ENCODE results near the gene CLCN4.

CLCN4 gene

GRCh38 chrX:10129229-10129628 is 27.5 kb upstream of the CLCN4 start:
- no peak for DNase-seq (ENCODE audit: low read depth in 2 of 2, low spot score in 1 of 2)

DNA sequence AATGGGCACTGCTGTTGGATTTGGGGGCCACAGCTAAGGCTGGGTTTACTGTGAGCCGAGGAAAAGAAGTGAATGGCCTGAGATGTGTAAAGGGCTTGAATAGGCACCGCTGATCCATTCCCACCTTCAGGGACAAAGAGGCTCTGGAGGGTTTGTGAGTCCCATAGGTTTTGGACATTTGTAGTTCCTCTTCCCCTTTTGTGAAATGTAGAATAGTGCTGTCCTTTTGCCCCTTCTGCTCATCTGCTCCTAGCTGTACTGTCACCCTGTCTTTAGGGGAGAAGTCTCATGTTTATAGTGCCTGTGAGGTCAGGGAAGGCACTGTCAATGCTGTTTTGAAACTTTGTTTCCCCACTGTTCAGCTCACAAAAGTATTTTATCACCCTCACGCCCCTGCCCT is 26.4 kb upstream of the CLCN4 start:
- no peak for DNase-seq (ENCODE audit: low read depth in 2 of 2, low spot score in 1 of 2)

GRCh38 chrX:10133980-10134676 is 22.6 kb upstream of the CLCN4 start:
- no peak for DNase-seq (ENCODE audit: low read depth in 2 of 2, low spot score in 1 of 2)

GRCh38 chrX:10134921-10135320 is 21.9 kb upstream of the CLCN4 start:
- DNase-seq (ENCODE audit: low read depth in 2 of 2, low spot score in 1 of 2), result no peak

DNA sequence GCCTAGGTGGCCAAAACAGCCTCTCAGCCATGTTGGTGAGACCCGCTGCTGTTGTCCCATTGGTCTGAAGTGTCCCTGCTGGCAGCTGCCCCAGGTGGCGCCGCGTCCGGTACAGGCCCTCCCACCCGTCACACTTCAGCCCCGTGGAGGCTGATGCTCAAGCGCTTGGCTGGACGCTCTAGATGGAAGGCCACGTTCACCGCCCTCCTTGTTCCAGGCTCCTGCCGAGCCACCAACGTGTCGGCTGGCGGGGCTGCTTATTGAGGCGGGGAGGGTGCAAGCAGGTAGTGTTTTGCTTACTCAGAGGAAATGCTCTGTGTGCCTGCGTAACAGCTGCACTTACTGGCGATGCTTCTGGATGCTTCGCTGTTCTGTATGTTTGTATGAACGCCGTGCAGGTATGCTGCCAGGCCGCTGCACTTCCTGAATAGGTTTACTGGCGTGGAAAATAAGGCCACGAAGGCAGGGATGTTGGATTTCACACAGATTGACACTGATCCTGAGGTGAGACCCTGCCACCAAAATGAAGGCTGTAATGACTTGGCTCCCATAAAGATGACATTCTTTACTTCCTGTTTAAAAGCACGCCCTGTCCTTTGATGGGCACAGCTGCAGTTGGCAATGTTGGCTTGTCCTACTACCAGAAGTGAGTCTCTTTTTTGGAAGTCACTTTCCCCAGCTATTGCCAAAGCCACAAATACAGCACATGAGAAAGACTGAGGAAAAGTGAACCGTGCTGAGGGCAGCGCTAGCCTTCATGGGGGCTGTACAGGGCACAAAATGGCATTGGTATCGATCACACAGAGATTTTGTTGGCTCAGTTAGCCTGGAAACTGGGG is 21.0 kb upstream of the CLCN4 start:
- no peak for DNase-seq (ENCODE audit: low read depth in 2 of 2, low spot score in 1 of 2)

DNA sequence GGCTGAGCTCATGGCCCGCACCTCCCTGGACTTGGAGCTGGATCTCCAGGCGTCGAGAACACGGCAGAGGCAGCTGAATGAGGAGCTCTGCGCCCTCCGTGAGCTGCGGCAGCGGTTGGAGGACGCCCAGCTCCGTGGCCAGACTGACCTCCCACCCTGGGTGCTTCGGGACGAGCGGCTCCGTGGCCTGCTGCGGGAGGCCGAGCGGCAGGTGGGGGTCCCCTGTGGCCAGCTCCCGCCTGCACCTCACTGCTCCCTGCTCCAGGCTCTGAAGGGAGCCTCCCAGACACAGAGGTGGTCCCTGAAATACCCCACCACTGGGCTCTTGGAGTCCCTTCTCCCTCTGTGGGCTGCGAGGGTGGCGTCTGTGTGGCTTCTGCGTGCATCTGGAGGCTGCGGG is 18.0 kb upstream of the CLCN4 start:
- DNase-seq (ENCODE audit: low read depth in 2 of 2, low spot score in 1 of 2), result no peak

DNA sequence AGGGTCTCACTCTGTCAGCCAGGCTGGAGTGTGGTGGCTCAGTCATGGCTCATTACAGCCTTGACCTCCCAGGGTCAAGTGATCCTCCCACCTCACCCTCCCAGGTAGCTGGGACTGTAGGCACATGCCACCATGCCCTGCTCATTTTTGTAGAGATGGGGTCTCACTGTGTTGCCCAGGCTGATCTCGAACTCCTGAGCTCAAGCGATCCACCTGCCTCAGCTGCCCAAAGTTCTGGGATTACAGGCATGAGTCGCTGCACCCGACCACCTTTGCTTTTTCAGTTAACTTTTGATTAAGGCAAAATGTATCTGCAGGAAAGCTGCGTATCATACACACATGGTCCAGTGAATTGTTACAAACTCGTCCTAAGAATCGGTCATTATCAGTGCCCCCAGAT is 16.5 kb upstream of the CLCN4 start:
- DNase-seq (ENCODE audit: low read depth in 2 of 2, low spot score in 1 of 2), result no peak

- DNase-seq (ENCODE audit: low read depth in 2 of 2, low spot score in 1 of 2), result no peak
These were observed 14.7 kb upstream of the CLCN4 start for GRCh38 chrX:10142041-10142599.

GRCh38 chrX:10143071-10143983 is 13.4 kb upstream of the CLCN4 start:
- no peak for DNase-seq (ENCODE audit: low read depth in 2 of 2, low spot score in 1 of 2)

DNA sequence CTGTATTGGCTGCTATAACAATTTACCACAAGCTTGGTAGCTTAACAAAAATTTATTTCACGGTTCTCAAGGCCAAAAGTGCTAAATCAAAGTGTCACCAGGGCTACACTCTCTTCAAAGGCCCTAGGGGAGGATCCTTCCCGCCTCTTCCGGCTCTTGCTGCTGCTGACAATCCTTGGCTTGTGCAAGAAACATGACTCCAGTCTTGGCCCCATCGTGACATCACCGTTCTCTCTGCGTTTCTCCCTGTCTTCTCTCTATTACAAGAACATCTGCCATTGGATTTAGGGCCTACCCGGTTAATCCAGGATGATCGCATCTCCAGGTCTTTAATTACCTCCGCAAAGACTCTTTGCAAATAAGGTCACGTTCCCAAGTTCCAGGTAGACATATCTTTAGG is 10.4 kb upstream of the CLCN4 start:
- DNase-seq (ENCODE audit: low read depth in 2 of 2, low spot score in 1 of 2), result no peak

GRCh38 chrX:10152086-10152485 is 4.7 kb upstream of the CLCN4 start:
- DNase-seq (ENCODE audit: low read depth in 2 of 2, low spot score in 1 of 2), result no peak

DNA sequence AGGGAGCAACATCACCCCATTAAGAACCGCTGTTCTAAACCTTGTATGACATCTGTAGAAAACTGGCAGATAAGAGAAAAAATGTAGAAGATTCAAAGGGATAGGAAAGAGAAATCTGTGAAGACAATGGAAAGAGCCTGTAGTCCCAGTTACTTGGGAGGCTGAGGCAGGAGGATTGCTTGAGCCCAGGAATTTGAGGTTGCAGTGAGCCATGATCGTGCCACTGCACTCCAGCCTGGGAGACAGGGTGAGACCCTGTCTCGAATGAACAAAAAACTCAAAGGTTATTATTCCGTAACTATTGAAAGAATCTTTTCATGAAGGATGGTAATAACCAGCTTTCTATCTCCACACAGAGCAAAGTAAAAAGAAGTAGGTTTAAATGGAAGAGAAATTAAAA is 1.6 kb upstream of the CLCN4 start:
- no peak for DNase-seq (ENCODE audit: low read depth in 2 of 2, low spot score in 1 of 2)

- DNase-seq (ENCODE audit: low read depth in 2 of 2, low spot score in 1 of 2), result no peak
These were observed 212 bp downstream of the CLCN4 start for GRCh38 chrX:10157032-10157341.

- DNase-seq (ENCODE audit: low read depth in 2 of 2, low spot score in 1 of 2), result no peak
These were observed 768 bp downstream of the CLCN4 start for GRCh38 chrX:10157543-10157942.

- no peak for DNase-seq (ENCODE audit: low read depth in 2 of 2, low spot score in 1 of 2)
These were observed 1.7 kb downstream of the CLCN4 start for GRCh38 chrX:10158279-10159144.

- DNase-seq (ENCODE audit: low read depth in 2 of 2, low spot score in 1 of 2), result no peak
These were observed 2.3 kb downstream of the CLCN4 start for GRCh38 chrX:10159145-10159468.

DNA sequence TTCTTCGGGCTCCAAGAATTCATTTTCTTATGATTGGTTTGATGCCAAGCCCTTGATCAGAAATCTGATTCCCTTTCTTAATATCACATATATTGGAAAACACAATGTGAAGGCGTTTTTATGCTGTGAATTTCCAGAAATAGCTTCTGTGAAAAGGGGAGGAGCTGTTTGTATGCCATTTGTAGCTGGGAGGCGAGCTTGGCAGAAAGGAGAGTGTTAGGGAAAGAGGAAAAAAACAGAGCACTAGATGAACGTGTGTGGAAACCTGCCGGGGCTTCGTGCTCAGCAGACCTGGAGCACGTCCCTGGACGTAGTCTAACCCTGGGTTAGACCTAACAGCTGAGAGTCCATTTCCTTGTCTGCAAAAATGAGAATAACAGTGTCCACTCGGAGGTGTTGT is 3.4 kb downstream of the CLCN4 start:
- DNase-seq (ENCODE audit: low read depth in 2 of 2, low spot score in 1 of 2), result no peak

DNA sequence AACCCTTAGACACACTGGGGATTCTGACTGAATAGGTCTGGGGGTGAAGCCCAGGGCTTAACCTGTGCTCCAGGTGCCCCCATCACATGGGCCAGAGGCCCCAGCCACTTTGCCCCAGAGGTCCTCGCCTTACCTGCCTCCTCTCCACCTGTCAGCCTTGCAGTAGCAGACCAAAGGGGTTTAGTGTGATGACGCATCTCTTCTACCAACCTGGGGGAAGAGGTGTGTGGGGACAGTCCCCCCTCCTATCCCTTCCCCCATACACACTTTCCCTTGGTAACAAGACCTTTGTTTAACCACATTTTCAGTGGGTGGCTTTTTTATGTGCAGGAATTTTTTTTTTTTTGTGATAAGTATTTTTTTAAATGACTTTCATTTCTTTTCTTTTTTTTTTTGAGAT is 6.3 kb downstream of the CLCN4 start:
- no peak for DNase-seq (ENCODE audit: low read depth in 2 of 2, low spot score in 1 of 2)

- no peak for DNase-seq (ENCODE audit: low read depth in 2 of 2, low spot score in 1 of 2)
These were observed 8.1 kb downstream of the CLCN4 start for GRCh38 chrX:10164879-10165278.

- DNase-seq (ENCODE audit: low read depth in 2 of 2, low spot score in 1 of 2), result no peak
These were observed 8.9 kb downstream of the CLCN4 start for GRCh38 chrX:10165580-10166247.

Measured in stimulated activated CD8-positive, alpha-beta memory T cell treated with anti-CD3 and anti-CD28 coated beads, Interleukin-4, amount 100 ng/mL, for 4 hours (primary cell).